Activated naive CD4-positive, alpha-beta T cell treated with anti-CD3 and anti-CD28 coated beads, Interleukin-2, amount 50 U/mL, for 72 hours (primary cell): Measurements from ENCODE around the gene RAP1GAP2. TPM values are rescaled to one million over a fixed set of nuclear protein-coding genes. Genes with fewer than 3 reads are reported as not detected.
"Not testable (repeated sequence)": the region's sequence is repeated elsewhere in the genome, so short reads cannot be mapped to it uniquely, and the experiment has no call there.

Experiments
- ATAC-seq, 2 donors: fragments of 150-1000 bp; cut with Tn5 transposase; 2 replicates each; pipeline ENCODE4 v1.10.0; 2021; ENCODE audit warnings: mild to moderate bottlenecking in 2 of 2, moderate library complexity in 2 of 2
- DNase-seq, 2 donors: peaks; one replicate each; pipeline ENCODE4 v3.0.0; 2021 to 2022; ENCODE audit warnings: low spot score in 2 of 2
- H3K27ac Mint-ChIP-seq, 2 donors: one replicate each; pipeline ENCODE4 v1.8.0; 2022; ENCODE audit warnings: mild to moderate bottlenecking in 2 of 2, mixed read lengths in 2 of 2
- H3K36me3 Mint-ChIP-seq, 2 donors: one replicate each; pipeline ENCODE4 v1.8.0; 2022; ENCODE audit warnings: mixed read lengths in 2 of 2
- H3K9me3 Mint-ChIP-seq, 2 donors: one replicate each; pipeline ENCODE4 v1.8.0; 2022; ENCODE audit warnings: mixed read lengths in 2 of 2
- total RNA-seq, 2 donors: library from RNA; stranded (reverse); gene quantifications; one replicate each; pipeline ENCODE4 v1.2.3, GENCODE V29; 2022

The RAP1GAP2 gene
- total RNA-seq, 2 donors from 2014 or later, result 0.29 to 0.50 TPM

DNA sequence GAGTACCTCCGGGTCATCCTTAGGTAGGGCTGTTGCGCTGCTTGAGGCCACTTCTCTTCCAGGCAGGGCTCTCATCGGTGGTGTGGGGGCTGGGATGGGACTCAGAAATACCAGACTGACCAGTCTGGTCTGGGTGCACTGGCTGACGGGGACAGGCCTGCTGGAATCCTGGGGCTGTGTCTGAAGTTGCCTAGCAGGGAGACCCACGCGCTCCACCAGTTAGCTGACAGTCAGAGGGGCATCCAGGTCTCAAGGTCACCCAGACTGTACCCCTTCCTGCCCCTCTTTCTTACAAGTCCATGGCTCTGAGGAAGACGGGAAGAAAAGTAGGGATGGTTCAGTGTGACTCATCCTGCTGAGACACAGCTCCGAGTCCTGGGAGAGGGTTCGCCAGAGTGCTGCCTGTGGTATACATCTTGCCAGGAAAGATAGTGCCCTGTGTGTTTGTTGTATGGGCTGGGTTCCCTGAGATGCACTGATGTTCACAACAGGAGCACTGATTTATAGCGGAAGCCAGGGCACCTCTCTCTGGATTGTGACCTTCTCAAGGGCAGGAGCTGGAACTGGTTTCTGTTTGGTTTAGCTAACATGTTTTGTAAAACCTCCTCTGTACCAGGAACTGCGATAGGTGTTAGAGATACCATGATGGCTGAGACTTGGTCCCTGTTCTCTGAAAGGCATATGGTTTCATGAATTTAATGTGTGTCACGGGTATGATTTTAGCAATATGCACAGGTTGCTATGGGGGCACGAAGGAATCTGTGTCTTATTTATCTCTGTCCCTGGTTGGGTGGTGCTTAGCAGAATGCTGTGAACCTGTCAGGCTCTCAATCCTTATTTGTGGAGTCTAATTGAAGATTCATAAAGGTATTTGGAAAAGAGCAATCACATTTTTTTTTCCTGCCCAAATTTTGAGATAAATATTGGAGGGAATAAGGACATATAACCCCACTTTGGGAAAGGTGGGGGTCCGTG is 169.7 kb downstream of the RAP1GAP2 start:
- Mint-ChIP-seq H3K9me3 (no peaks in the 10 kb centered on the region), H3K36me3 (no peaks in the 10 kb centered on the region), H3K27ac (peak overlapping the region in 1 of 2 donors; percentile 24)
- DNase-seq, result no peak
- ATAC-seq, result no peak

DNA sequence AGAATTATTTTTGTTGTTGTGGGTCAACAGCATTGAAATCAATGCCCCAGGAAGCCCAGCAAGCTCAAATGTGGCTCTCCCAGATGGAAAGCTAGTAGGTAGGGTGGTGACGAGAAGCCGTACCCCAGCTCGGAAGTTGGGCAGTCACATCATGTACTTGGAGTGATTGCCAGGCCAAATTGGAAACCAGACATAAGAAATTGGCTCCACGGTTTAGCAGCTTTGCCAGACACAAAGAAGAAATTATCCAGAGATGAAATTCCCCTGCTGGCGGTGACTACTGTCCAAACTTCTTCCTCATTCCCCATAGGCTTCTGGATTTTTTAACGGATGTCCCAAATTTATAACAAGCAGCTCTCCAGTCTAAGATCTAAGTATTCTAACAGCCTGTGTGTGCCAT is 171.3 kb downstream of the RAP1GAP2 start:
- Mint-ChIP-seq H3K9me3 (no peaks in the 10 kb centered on the region), H3K27ac (no peak overlapping the region), H3K36me3 (no peaks in the 10 kb centered on the region)
- no peak for DNase-seq
- ATAC-seq, result no peak

DNA sequence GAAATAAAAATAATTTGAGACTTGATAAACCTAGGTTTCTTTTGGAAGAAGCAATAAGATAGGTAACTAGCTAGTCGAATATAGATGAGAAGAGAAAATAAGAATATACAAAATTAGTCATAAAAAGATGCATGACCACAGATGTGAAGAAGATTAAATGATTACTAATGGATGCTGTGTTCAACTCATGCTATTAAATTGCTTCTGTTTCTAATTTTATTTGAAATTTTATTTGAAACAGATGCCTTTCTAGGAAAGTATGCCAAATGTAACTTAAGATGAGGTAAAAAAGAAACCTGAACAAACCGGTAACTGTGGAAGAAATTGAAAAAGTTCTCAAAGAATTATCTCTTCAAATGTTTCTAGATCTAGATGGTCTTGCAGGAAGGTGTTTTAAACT is 175.6 kb downstream of the RAP1GAP2 start:
- no peak for DNase-seq
- Mint-ChIP-seq H3K9me3 (no peaks in the 10 kb centered on the region), H3K27ac (no peak overlapping the region), H3K36me3 (no peaks in the 10 kb centered on the region)
- no peak for ATAC-seq

DNA sequence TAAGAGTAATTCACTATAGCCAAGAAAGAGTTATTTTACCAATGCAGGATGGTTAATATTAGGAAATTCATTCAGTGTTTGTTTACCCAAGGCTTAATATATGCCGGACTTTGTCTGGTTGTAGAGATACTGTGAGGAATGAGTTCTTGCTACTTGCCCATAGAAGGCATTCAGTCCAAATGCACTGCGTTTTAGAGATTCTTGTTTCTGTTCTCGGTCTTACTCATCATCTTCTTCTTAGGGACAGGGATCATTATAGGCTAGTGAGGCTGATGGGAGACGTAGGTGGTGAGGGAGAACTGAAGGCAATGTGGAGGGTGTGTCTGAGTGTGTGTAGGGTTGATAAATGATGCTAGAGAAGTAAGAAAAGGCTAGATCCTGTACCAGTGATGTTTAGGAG is 176.5 kb downstream of the RAP1GAP2 start:
- Mint-ChIP-seq H3K27ac (peak overlapping the region in 1 of 2 donors; percentile 19), H3K36me3 (no peaks in the 10 kb centered on the region), H3K9me3 (no peaks in the 10 kb centered on the region)
- ATAC-seq (no peak), DNase-seq (no peak)

DNA sequence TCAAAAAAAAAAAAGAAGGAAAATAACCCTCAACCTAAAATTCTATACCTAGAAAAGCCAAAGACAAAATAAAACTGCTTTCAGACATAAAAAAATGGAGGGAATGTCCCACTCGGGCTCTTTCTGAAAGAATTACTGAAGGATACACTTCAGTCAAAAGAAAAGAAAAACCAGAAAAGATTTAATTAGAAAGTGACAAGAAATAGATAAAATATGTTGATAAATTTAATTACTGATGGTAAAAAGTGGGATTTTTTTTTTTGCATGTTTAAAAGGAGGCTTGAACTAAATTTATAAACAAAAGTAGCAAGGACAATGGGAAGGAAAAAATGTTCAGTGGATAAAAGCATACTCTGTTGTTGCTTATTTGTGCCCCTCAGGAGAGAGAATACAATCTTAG is 178.1 kb downstream of the RAP1GAP2 start:
- DNase-seq (no peak), ATAC-seq (no peak)
- Mint-ChIP-seq H3K9me3 (no peaks in the 10 kb centered on the region), H3K36me3 (no peaks in the 10 kb centered on the region), H3K27ac (no peak overlapping the region)

DNA sequence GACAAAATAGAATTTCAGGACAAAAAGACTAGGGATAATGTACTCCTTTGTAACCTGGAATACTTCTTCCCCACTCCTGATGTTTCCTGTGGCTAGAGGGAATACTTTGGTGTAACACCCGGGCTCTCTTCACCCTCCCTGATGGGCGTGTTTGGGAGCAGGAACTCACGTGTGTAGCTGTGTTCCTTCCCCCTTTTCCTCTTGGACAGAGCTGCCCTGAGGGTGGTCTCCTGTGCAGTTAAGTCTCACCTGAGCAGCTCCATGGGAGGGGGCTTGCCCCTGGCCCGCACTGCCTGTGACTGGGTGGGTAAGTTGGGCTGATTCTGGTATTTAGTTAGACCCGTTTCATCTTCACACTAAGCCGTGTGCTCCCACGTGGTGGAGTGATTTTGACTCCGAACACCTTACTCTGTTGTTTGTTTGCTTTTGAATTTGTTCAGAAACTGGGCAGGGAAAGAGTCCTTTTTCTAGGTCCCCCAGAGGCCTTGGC is 179.3 kb downstream of the RAP1GAP2 start:
- DNase-seq, result no peak
- Mint-ChIP-seq H3K9me3 (no peaks in the 10 kb centered on the region), H3K36me3 (no peaks in the 10 kb centered on the region), H3K27ac (peak overlapping the region in 1 of 2 donors; percentile 13)
- ATAC-seq, result no peak

DNA sequence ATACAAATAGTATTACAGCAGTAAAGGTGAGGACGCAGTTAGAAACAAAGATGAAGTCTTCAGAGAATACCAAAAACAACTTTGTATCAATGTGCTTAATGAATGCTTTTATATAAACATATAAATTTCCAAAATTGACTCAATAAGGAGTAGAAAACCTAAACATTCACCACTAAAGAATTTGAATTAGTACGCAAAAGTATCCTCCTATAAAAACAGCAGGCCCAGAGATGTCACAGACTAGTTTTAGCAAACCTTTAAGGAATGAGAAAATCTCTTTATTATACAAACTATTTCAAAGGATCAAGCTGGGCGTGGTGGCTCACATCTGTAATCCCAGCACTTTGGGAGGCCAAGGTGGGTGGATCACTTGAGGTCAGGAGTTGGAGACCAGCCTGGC is 180.9 kb downstream of the RAP1GAP2 start:
- ATAC-seq (no peak), DNase-seq (no peak)
- H3K27ac Mint-ChIP-seq, result no peak overlapping the region
- no peaks in the 10 kb centered on the region for H3K36me3 Mint-ChIP-seq
- H3K9me3 Mint-ChIP-seq, result no peaks in the 10 kb centered on the region

DNA sequence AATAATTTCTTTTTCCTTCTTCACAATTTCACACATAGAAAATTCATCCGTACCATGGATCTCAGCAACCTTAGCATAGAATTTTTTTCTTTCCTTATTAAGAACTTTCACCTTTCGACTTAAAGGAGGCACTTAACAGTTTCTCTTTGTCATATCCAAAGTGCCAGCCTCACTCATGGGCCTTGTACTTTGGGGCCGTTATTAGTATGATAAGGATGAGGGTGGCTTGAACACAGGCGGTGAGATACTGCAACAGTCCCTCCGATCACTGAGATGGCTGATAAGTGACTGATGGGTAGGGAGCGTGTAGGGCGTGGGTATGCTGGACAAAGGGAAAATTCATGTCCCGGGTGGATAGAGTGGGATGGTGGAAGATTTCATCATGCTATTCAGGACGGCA is 181.9 kb downstream of the RAP1GAP2 start:
- Mint-ChIP-seq H3K9me3 (no peaks in the 10 kb centered on the region), H3K27ac (no peak overlapping the region), H3K36me3 (no peaks in the 10 kb centered on the region)
- ATAC-seq, result no peak
- no peak for DNase-seq

DNA sequence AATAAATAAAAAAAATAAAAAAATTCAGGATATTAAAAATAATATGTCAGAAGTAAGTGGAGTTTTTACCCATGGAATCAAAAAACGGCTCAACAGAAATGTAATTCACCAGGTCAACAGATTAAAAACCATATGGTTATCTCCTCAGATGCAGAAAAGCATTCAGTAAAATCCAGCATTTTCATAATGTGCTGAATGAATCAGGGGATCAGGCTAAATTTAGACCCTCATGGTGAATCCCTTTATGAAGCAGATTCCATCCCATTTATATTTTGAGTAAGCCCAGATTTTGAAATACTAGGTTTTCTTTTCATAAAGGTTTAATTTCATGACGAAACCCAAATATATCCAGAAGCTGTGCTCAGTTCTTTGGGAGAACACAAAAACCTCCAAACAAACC is 182.8 kb downstream of the RAP1GAP2 start:
- no peak overlapping the region for H3K27ac Mint-ChIP-seq
- ATAC-seq, result no peak
- H3K9me3 Mint-ChIP-seq, result no peaks in the 10 kb centered on the region
- DNase-seq, result no peak
- H3K36me3 Mint-ChIP-seq, result no peaks in the 10 kb centered on the region

DNA sequence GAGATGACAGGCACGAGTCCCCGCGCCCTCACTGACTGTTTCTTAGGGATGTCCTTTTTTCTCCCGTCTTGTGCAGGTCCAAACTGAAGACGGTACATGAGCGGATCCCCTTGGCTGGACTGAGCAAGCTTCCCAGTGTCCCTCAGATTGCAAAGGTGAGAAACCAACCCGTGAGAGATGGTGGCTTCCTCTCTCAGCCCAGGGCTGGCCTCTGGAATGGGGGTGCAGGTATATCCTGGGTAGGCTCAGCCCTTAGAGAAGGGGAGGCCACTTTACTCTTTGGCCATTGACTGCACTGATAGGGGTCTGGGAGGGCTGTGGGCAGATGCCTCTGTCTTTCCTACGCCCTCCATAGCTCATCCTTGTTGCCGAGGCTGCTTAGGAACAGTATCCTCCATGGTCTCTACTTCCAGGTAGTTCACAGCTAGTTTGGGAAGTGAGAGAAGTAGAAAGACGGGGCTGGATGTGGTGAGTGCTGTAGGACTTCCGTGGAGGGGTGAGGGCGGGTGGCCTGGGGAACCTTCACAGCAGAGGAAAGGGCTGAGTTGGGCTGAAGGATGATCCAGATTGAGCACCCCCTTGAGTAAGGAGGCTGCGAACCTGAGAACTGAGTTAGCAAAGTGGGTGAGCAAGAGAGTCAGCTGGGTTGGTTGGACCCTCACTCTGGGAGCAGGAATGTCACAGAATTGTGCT is 184.1 kb downstream of the RAP1GAP2 start:
- ATAC-seq, result no peak
- peak overlapping the region in 1 of 2 donors; percentile 30 for H3K27ac Mint-ChIP-seq
- no peak for DNase-seq
- no peaks in the 10 kb centered on the region for H3K36me3 Mint-ChIP-seq
- no peaks in the 10 kb centered on the region for H3K9me3 Mint-ChIP-seq

DNA sequence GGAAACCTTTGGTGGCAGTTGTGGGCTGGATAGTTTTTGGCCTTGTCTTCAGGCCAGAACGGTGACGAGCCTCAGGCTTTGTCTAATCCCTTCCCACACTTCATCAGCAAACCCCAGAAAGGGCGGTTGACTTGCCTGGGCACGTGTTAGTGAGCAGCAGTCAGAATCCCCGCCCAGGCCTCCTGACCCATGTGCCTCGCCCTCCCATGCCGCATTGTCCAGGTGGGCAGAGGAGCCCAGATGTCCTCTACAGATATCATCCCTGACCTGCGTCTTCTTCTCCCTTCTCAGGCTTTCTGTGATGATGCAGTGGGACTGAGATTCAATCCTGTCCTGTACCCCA is 184.6 kb downstream of the RAP1GAP2 start:
- DNase-seq, result peak in 1 of 2 donors; percentile 11
- Mint-ChIP-seq H3K27ac (no peak overlapping the region), H3K9me3 (no peaks in the 10 kb centered on the region), H3K36me3 (no peaks in the 10 kb centered on the region)
- no peak for ATAC-seq

DNA sequence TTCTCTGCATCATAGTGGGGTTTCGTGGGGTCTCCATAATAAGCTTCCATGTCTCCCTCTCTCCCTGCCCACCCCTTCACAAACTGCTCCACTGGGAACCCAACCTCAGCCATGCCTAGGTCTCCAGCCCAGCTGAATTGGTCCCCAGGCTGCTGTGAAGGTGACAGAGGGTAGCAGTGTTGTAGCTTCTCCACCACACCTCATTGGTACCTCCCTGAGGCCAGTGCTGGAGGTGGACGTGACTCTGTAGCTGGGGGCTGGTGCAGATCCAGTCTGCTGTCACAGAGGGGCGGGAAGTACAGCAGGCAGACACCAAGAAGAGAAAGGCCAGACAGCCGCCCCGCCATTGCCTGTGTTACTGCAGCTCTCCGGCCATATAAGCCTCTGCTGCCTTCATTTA is 185.1 kb downstream of the RAP1GAP2 start:
- Mint-ChIP-seq H3K27ac (no peak overlapping the region), H3K9me3 (no peaks in the 10 kb centered on the region), H3K36me3 (no peaks in the 10 kb centered on the region)
- DNase-seq (peak in 1 of 2 donors; percentile 26), ATAC-seq (no peak)

DNA sequence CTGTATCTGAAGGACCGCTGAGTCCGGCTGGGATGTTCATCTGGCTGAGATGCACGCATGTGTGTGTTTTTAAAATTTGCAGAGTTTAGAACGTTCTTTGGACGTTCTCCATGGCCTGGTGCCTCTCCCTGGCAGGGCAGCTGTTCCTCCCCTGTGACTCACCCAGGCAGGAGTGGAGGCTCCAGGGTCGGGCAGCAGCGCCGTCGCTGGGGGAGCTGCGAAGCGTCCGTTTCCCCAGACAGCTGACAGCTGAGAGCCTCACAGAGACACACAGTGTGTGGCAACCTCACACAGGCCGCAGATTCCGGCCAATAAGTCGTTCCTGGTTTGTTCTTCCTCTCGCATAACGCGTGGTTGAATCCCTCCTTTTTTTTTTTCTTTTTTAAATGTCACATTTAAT is 186.6 kb downstream of the RAP1GAP2 start:
- ATAC-seq, result no peak
- DNase-seq, result no peak
- Mint-ChIP-seq H3K9me3 (no peaks in the 10 kb centered on the region), H3K27ac (no peak overlapping the region), H3K36me3 (no peaks in the 10 kb centered on the region)

DNA sequence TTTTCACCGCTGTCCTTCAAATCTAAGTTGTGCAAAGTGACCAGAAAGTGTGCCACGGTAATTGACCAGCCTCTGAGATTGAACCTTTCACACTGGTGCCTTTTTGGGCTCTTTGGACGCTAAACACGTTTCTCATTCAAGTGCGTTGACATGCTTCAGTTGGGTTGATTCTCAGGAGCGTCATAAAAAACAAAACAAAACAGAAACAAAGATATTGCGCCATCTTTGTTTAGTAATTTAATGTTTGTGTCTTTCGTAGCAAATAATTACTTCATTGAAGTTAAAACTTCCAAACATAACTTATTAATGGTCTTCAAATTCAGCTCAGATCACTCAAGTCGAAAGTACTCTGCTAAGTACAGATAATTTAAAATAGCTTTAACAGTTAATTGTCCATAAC is 187.0 kb downstream of the RAP1GAP2 start:
- ATAC-seq, result no peak
- Mint-ChIP-seq H3K9me3 (no peaks in the 10 kb centered on the region), H3K36me3 (no peaks in the 10 kb centered on the region), H3K27ac (no peak overlapping the region)
- no peak for DNase-seq

DNA sequence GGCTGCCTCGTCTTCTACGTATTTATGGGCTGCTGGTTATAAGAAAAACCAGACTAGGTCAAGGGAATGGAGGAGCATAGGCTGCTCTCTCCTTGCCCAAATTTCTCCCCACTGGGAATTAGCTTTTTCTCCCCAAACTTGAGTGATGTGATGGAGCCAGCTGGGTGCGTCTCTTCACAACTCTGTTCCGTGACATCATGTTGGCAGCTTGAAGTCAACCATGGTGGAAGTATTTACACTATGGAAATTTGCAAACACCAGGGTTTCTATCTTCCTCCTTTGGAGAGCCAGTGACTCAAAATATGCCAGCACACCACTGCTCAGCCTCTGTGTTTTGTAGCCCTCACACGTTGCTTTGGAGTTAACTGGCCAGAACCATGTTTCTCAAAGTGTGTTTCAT is 189.1 kb downstream of the RAP1GAP2 start:
- DNase-seq (no peak), ATAC-seq (no peak)
- Mint-ChIP-seq H3K27ac (peak overlapping the region in 1 of 2 donors; percentile 63), H3K36me3 (no peaks in the 10 kb centered on the region), H3K9me3 (no peaks in the 10 kb centered on the region)

DNA sequence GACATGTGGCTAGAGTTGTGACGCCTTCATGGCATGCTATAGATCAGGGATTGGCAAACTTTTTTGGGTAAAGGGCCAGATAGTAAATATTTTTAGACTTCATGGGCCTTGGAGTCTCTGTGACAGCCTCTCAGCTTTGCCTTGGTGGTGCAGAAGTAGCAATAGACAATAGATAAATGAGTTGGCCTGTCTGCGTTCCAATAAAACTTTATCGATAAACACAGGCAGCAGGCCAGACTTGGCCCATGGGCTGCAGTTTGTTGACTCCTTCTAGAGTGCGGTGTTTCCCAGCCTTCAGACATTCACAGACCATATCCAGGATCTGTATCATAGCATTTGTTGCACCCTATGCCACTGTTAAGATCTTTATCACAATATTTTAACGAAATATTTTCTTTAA is 190.7 kb downstream of the RAP1GAP2 start:
- H3K27ac Mint-ChIP-seq, result no peak overlapping the region
- ATAC-seq, result no peak

DNA sequence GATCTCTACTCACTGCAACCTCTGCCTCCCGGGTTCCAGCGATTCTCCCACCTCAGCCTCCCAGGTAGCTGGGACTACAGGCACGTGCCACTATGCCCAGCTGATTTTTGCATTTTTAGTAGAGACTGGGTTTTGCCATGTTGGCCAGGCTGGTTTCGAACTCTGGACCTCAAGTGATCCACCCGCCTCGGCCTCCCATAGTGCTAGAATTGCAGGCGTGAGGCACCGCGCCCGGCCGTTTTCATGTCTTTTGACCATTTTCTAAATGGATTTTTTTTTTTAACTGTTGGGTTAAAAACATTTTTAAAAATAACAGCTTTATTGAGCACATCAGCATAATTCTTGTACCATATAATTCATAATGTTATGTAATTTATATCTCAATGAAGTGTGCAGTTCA is 193.2 kb downstream of the RAP1GAP2 start:
- DNase-seq, H3K36me3 Mint-ChIP-seq, ATAC-seq, H3K27ac Mint-ChIP-seq, H3K9me3 Mint-ChIP-seq: not testable (repeated sequence)

More for the DNA sequence above, 190.7 kb downstream of the RAP1GAP2 start:
- no peaks in the 10 kb centered on the region for H3K9me3 Mint-ChIP-seq
- no peak for DNase-seq
- no peaks in the 10 kb centered on the region for H3K36me3 Mint-ChIP-seq
